HG03095 (cell line): ENCODE data around the gene SCUBE2.
"Not testable (repeated sequence)": the region's sequence is repeated elsewhere in the genome, so short reads cannot be mapped to it uniquely, and the experiment has no call there.

Experiments
- ATAC-seq: cut with Tn5 transposase; IDR thresholded peaks from one replicate; pipeline ENCODE4 v1.9.1; 2021; ENCODE audit warnings: moderate library complexity; ENCODE audit not compliant: unreplicated experiment

Gene SCUBE2

GRCh38 chr11:9014826-9015225 is 76.6 kb downstream of the SCUBE2 start:
- ATAC-seq: no peak

- ATAC-seq: no peak
These were observed 78.0 kb downstream of the SCUBE2 start for GRCh38 chr11:9013373-9013772.

- not testable (repeated sequence) for ATAC-seq
These were observed 81.9 kb downstream of the SCUBE2 start for GRCh38 chr11:9009538-9009937.

- no peak for ATAC-seq
These were observed 82.7 kb downstream of the SCUBE2 start for GRCh38 chr11:9008661-9009060.

- no peak for ATAC-seq
These were observed 83.3 kb downstream of the SCUBE2 start for GRCh38 chr11:9008011-9008550.

- ATAC-seq: no peak
These were observed 86.3 kb downstream of the SCUBE2 start for GRCh38 chr11:9005087-9005486.

- no peak for ATAC-seq
These were observed 87.0 kb downstream of the SCUBE2 start for GRCh38 chr11:9004183-9004926.

- ATAC-seq: no peak
These were observed 87.7 kb downstream of the SCUBE2 start, which contains the start of gene NRIP3 for GRCh38 chr11:9003573-9004182. Gene NRIP3, minus strand, starts transcription at chr11:9004001. Its CDS starts 66 bp downstream, at chr11:9003935.

- no peak for ATAC-seq
These were observed 88.4 kb downstream of the SCUBE2 start for GRCh38 chr11:9002920-9003572.

- ATAC-seq: no peak
These were observed 89.7 kb downstream of the SCUBE2 start for GRCh38 chr11:9001736-9002135.

GRCh38 chr11:8998017-8998416 is 93.4 kb downstream of the SCUBE2 start:
- ATAC-seq: no peak

GRCh38 chr11:8997451-8997850 is 93.9 kb downstream of the SCUBE2 start:
- no peak for ATAC-seq

GRCh38 chr11:8989453-8989852 is 101.9 kb downstream of the SCUBE2 start:
- no peak for ATAC-seq

GRCh38 chr11:8988329-8989234 is 102.8 kb downstream of the SCUBE2 start:
- no peak for ATAC-seq

- no peak for ATAC-seq
These were observed 104.0 kb downstream of the SCUBE2 start for GRCh38 chr11:8987446-8987845.

- ATAC-seq: not testable (repeated sequence)
These were observed 104.6 kb downstream of the SCUBE2 start for GRCh38 chr11:8986772-8987171.

GRCh38 chr11:8985462-8985861 is 105.9 kb downstream of the SCUBE2 start:
- no peak for ATAC-seq

GRCh38 chr11:8983552-8983951 is 107.8 kb downstream of the SCUBE2 start:
- no peak for ATAC-seq

GRCh38 chr11:8980485-8980884 is 110.9 kb downstream of the SCUBE2 start:
- no peak for ATAC-seq

GRCh38 chr11:8979365-8979764 is 112.0 kb downstream of the SCUBE2 start:
- ATAC-seq: not testable (repeated sequence)

GRCh38 chr11:8973121-8973520 is 118.3 kb downstream of the SCUBE2 start:
- ATAC-seq: no peak
